OCI-LY7 (cell line): ENCODE results near the gene ROM1.

Experiments used
- EZH2phosphoT487 ChIP-seq: fragments of 200-600 bp; sonication (generic); IDR thresholded peaks from 2 replicates; pipeline ENCODE4 v1.6.1; 2018; ENCODE audit warnings: low read depth, borderline replicate concordance, mild to moderate bottlenecking, mixed run types, antibody characterized with exemption, low read length, moderate library complexity, mixed read lengths
- TF ChIP-seq, protein P1 (sequence below): fragments of 200-600 bp; sonication (generic); conservative IDR thresholded peaks from 2 replicates; pipeline ENCODE4 v1.5.1; 2014; ENCODE audit warnings: mild to moderate bottlenecking, antibody characterized with exemption, low read length, moderate library complexity, mixed read lengths

DNA sequence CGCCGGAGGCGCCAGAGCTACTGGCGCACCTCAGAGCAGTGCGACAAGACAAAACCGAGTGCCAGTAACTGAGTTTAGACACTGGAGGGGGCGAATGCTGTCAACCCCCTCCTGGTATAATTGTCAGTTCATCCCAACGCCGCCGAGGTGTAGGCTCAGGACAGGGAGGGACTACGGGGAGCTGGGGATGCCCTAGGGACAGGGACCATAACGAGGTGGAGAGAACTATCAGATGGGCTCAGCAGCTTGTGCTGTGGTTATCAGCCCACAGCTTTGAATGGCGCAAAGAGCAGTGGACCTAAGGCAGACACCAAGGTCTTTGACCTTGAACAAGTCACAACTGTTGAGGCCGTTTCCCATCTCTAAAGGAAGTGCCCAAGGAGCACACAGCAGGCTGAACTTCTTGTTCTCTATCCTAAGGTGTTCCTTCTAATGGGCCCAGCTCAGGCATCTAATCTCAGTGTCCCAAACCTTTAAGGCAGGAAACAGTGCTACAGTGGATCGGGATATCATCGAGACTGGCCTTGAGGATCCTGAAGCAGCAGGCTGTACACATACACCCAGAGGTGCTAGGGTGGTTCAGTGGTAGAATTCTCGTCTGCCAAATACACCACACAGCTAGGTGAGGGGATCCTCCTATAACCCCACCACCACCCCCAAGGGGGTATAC lies 20.8 kb upstream of the ROM1 start:
- TF ChIP-seq, protein P1, sequence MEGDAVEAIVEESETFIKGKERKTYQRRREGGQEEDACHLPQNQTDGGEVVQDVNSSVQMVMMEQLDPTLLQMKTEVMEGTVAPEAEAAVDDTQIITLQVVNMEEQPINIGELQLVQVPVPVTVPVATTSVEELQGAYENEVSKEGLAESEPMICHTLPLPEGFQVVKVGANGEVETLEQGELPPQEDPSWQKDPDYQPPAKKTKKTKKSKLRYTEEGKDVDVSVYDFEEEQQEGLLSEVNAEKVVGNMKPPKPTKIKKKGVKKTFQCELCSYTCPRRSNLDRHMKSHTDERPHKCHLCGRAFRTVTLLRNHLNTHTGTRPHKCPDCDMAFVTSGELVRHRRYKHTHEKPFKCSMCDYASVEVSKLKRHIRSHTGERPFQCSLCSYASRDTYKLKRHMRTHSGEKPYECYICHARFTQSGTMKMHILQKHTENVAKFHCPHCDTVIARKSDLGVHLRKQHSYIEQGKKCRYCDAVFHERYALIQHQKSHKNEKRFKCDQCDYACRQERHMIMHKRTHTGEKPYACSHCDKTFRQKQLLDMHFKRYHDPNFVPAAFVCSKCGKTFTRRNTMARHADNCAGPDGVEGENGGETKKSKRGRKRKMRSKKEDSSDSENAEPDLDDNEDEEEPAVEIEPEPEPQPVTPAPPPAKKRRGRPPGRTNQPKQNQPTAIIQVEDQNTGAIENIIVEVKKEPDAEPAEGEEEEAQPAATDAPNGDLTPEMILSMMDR = 0 out of 2 replicates have a peak, but pooled peaks have one; percentile 7
- TF ChIP-seq EZH2phosphoT487 = no peak
